Trophoblast cell (in vitro differentiated cells and primary cell): ENCODE measurements around the gene ARFGEF2.

Experiments used
- DNase-seq, 2 donors: peaks; one replicate each; pipeline ENCODE4 v3.0.0-alpha.2; 2016
- H2AFZ ChIP-seq: 2 replicates; pipeline ENCODE4 v1.6.1; 2013; ENCODE audit warnings: low read length, moderate library complexity, mild to moderate bottlenecking; ENCODE audit not compliant: insufficient read depth, poor library complexity
- H2AK5ac ChIP-seq: 2 replicates; pipeline ENCODE4 v1.6.1; 2013; ENCODE audit warnings: mild to moderate bottlenecking, low read length
- H2BK120ac ChIP-seq: 2 replicates; pipeline ENCODE4 v1.6.1; 2013; ENCODE audit warnings: low read length, mild to moderate bottlenecking, moderate library complexity; ENCODE audit not compliant: insufficient read depth, poor library complexity
- H2BK12ac ChIP-seq: 2 replicates; pipeline ENCODE4 v1.6.1; 2013; ENCODE audit warnings: mild to moderate bottlenecking, low read length, moderate library complexity
- H2BK5ac ChIP-seq: 2 replicates; pipeline ENCODE4 v1.6.1; 2013; ENCODE audit warnings: low read length, low read depth, moderate library complexity, mild to moderate bottlenecking; ENCODE audit not compliant: poor library complexity
- H3K14ac ChIP-seq: 2 replicates; pipeline ENCODE4 v1.6.1; 2013; ENCODE audit warnings: mild to moderate bottlenecking, low read length
- H3K18ac ChIP-seq: 2 replicates; pipeline ENCODE4 v1.6.1; 2013; ENCODE audit warnings: mild to moderate bottlenecking, low read length
- H3K23ac ChIP-seq: 2 replicates; pipeline ENCODE4 v1.6.1; 2013; ENCODE audit warnings: low read length
- H3K27ac ChIP-seq: 2 replicates; pipeline ENCODE4 v1.5.1; 2013; ENCODE audit warnings: low read depth, mild to moderate bottlenecking, inconsistent platforms, low read length, moderate library complexity
- H3K27me3 ChIP-seq: 2 replicates; pipeline ENCODE4 v1.6.1; 2013; ENCODE audit warnings: inconsistent platforms, mild to moderate bottlenecking, low read length, moderate library complexity; ENCODE audit not compliant: insufficient read depth
- H3K36me3 ChIP-seq, 2 experiments: 1 replicate in 1 of 2; 2 replicates in 1 of 2; pipeline ENCODE4 v1.6.1; 2013; ENCODE audit warnings: low read length in 2 of 2, mild to moderate bottlenecking in 2 of 2, moderate library complexity in 1 of 2; ENCODE audit not compliant: insufficient read depth in 2 of 2, control insufficient read depth in 1 of 2
- H3K4ac ChIP-seq: 2 replicates; pipeline ENCODE4 v1.6.1; 2013; ENCODE audit warnings: low read depth, mild to moderate bottlenecking, low read length, moderate library complexity
- H3K4me1 ChIP-seq, 2 experiments: 1 replicate in 1 of 2; 2 replicates in 1 of 2; pipeline ENCODE4 v1.6.1; 2013; ENCODE audit warnings: low read length in 2 of 2, mild to moderate bottlenecking in 2 of 2, moderate library complexity in 1 of 2; ENCODE audit not compliant: insufficient read depth in 2 of 2, control insufficient read depth in 1 of 2
- H3K4me2 ChIP-seq: 2 replicates; pipeline ENCODE4 v1.6.1; 2013; ENCODE audit warnings: inconsistent platforms, mild to moderate bottlenecking, low read length, moderate library complexity
- H3K4me3 ChIP-seq: 2 replicates; pipeline ENCODE4 v1.5.1; 2013; ENCODE audit warnings: mild to moderate bottlenecking, low read depth, low read length, inconsistent platforms
- H3K79me1 ChIP-seq: one replicate; pipeline ENCODE4 v1.6.1; 2013; ENCODE audit warnings: low read length
- H3K79me2 ChIP-seq: 2 replicates; pipeline ENCODE4 v1.6.1; 2013; ENCODE audit warnings: low read length, mild to moderate bottlenecking; ENCODE audit not compliant: control insufficient read depth, insufficient read depth, poor library complexity
- H3K9ac ChIP-seq: 2 replicates; pipeline ENCODE4 v1.6.1; 2013; ENCODE audit warnings: mild to moderate bottlenecking, low read length
- H3K9me3 ChIP-seq: 2 replicates; pipeline ENCODE4 v1.6.1; 2013; ENCODE audit warnings: low read depth, mild to moderate bottlenecking, control low read depth, inconsistent platforms, low read length; ENCODE audit not compliant: insufficient read depth
- H4K12ac ChIP-seq: 2 replicates; pipeline ENCODE4 v1.6.1; 2013; ENCODE audit warnings: low read depth, mild to moderate bottlenecking, low read length, moderate library complexity
- H4K8ac ChIP-seq: 2 replicates; pipeline ENCODE4 v1.6.1; 2013; ENCODE audit warnings: low read depth, mild to moderate bottlenecking, low read length, moderate library complexity
- H4K91ac ChIP-seq: one replicate; pipeline ENCODE4 v1.6.1; 2013; ENCODE audit warnings: low read depth, mild to moderate bottlenecking, low read length, moderate library complexity
- WGBS: extraction: QIAGEN DNeasy Blood & Tissue Kit; methylation state at CpG from one replicate; pipeline ENCODE4 v1.1.7; 2013; ENCODE audit warnings: missing lambda C conversion rate; ENCODE audit not compliant: insufficient read length, insufficient coverage; ENCODE audit errors: extremely low coverage; 5-methylcytosine and 5-hydroxymethylcytosine counted together

ARFGEF2 gene

GRCh38 chr20:48942730-48943129 lies 21.2 kb downstream of the ARFGEF2 start:
- DNase-seq: no peak
- no CpG with 5 or more reads among the region's 2 CpGs for WGBS
- Histone ChIP-seq H3K4me3 (no peak overlapping the region), H3K79me2 (peaks cover 1% of the 10 kb centered on the region), H3K4ac (no peak overlapping the region), H3K27me3 (no peaks in the 10 kb centered on the region), H3K4me1 (peaks cover 15 to 16% of the 10 kb centered on the region in 2 experiments), H2AFZ (no peak overlapping the region), H2BK5ac (no peak overlapping the region), H3K23ac (no peak overlapping the region), H4K8ac (no peak overlapping the region), H4K91ac (no peak overlapping the region), H3K18ac (no peak overlapping the region), H2BK120ac (no peak overlapping the region), H3K4me2 (no peak overlapping the region), H2BK12ac (no peak overlapping the region), H2AK5ac (no peak overlapping the region), H3K9me3 (no peaks in the 10 kb centered on the region), H3K79me1 (peaks cover 15% of the 10 kb centered on the region), H3K14ac (no peak overlapping the region), H3K36me3 (peaks cover 4 to 17% of the 10 kb centered on the region in 2 experiments), H3K27ac (no peak overlapping the region), H4K12ac (no peak overlapping the region), H3K9ac (no peak overlapping the region)

- H3K4me1 ChIP-seq: peaks cover 15 to 18% of the 10 kb centered on the region in 2 experiments
- H4K12ac ChIP-seq: no peak overlapping the region
- DNase-seq: peak; percentile 10 to 39
- peak overlapping the region; percentile 74 for H3K27ac ChIP-seq
- peak overlapping the region; percentile 13 for H3K4ac ChIP-seq
- peak overlapping the region; percentile 62 for H3K18ac ChIP-seq
- H2AK5ac ChIP-seq: peak overlapping the region; percentile 29
- peaks cover 4 to 17% of the 10 kb centered on the region in 2 experiments for H3K36me3 ChIP-seq
- WGBS: no CpG with 5 or more reads among the region's 3 CpGs
- no peaks in the 10 kb centered on the region for H3K79me2 ChIP-seq
- peak overlapping the region; percentile 84 for H4K91ac ChIP-seq
- H3K14ac ChIP-seq: peak overlapping the region; percentile 71
- no peaks in the 10 kb centered on the region for H3K9me3 ChIP-seq
- H3K79me1 ChIP-seq: peaks cover 15% of the 10 kb centered on the region
- no peaks in the 10 kb centered on the region for H3K27me3 ChIP-seq
- H4K8ac ChIP-seq: peak overlapping the region; percentile 68
- no peak overlapping the region for H3K23ac ChIP-seq
- no peak overlapping the region for H2AFZ ChIP-seq
- H2BK12ac ChIP-seq: peak overlapping the region; percentile 68
- H3K4me2 ChIP-seq: no peak overlapping the region
- H3K9ac ChIP-seq: no peak overlapping the region
- no peak overlapping the region for H3K4me3 ChIP-seq
- peak overlapping the region; percentile 68 for H2BK5ac ChIP-seq
- peak overlapping the region; percentile 54 for H2BK120ac ChIP-seq
Measured at GRCh38 chr20:48944663-48945297, 23.3 kb downstream of the ARFGEF2 start.

- H3K18ac ChIP-seq: peak overlapping the region; percentile 12
- no peak overlapping the region for H3K4me3 ChIP-seq
- H3K23ac ChIP-seq: no peak overlapping the region
- DNase-seq: peak; percentile 96 to 99
- H3K27ac ChIP-seq: peak overlapping the region; percentile 74
- H3K4me2 ChIP-seq: peak overlapping the region; percentile 50
- no peaks in the 10 kb centered on the region for H3K79me2 ChIP-seq
- no peak overlapping the region for H2AK5ac ChIP-seq
- H3K9ac ChIP-seq: no peak overlapping the region
- peaks cover 5 to 18% of the 10 kb centered on the region in 2 experiments for H3K36me3 ChIP-seq
- WGBS: no CpG with 5 or more reads among the region's 6 CpGs
- H3K4ac ChIP-seq: peak overlapping the region; percentile 2
- peak overlapping the region; percentile 44 for H2BK5ac ChIP-seq
- H4K91ac ChIP-seq: peak overlapping the region; percentile 84
- H3K14ac ChIP-seq: peak overlapping the region; percentile 3
- H3K27me3 ChIP-seq: no peaks in the 10 kb centered on the region
- no peaks in the 10 kb centered on the region for H3K9me3 ChIP-seq
- peaks cover 15% of the 10 kb centered on the region for H3K79me1 ChIP-seq
- H3K4me1 ChIP-seq: peaks cover 15 to 18% of the 10 kb centered on the region in 2 experiments
- peak overlapping the region; percentile 35 for H4K12ac ChIP-seq
- no peak overlapping the region for H2BK12ac ChIP-seq
- peak overlapping the region; percentile 54 for H2BK120ac ChIP-seq
- no peak overlapping the region for H2AFZ ChIP-seq
- peak overlapping the region; percentile 7 for H4K8ac ChIP-seq
Measured at GRCh38 chr20:48945840-48946514, 24.5 kb downstream of the ARFGEF2 start.

GRCh38 chr20:48948612-48949011 lies 27.1 kb downstream of the ARFGEF2 start:
- Histone ChIP-seq H4K91ac (no peak overlapping the region), H2BK120ac (no peak overlapping the region), H3K18ac (no peak overlapping the region), H3K79me2 (no peaks in the 10 kb centered on the region), H2AFZ (no peak overlapping the region), H3K4me2 (no peak overlapping the region), H2BK12ac (no peak overlapping the region), H3K23ac (no peak overlapping the region), H3K79me1 (peaks cover 15% of the 10 kb centered on the region), H3K9ac (no peak overlapping the region), H3K4ac (no peak overlapping the region), H3K27ac (no peak overlapping the region), H3K14ac (no peak overlapping the region), H4K8ac (no peak overlapping the region), H3K9me3 (no peaks in the 10 kb centered on the region), H3K4me1 (peaks cover 15 to 18% of the 10 kb centered on the region in 2 experiments), H3K36me3 (peaks cover 13 to 21% of the 10 kb centered on the region in 2 experiments), H3K4me3 (no peak overlapping the region), H4K12ac (no peak overlapping the region), H2BK5ac (no peak overlapping the region), H3K27me3 (no peaks in the 10 kb centered on the region), H2AK5ac (no peak overlapping the region)
- no peak for DNase-seq
- WGBS: no CpG with 5 or more reads among the region's 6 CpGs
